Stimulated activated CD8-positive, alpha-beta memory T cell treated with anti-CD3 and anti-CD28 coated beads, Interleukin-12 subunit alpha, Interleukin-12 subunit beta, amount 100 ng/mL, for 4 hours (primary cell): ENCODE data around the gene RSPO1.

ENCODE experiments used
- DNase-seq: peaks from one replicate; pipeline ENCODE4 v3.0.0-alpha.2; 2020; ENCODE audit warnings: low read depth

Gene RSPO1

GRCh38 chr1:37564892-37565291 is 69.8 kb downstream of the RSPO1 start:
- DNase-seq, result no peak

DNA sequence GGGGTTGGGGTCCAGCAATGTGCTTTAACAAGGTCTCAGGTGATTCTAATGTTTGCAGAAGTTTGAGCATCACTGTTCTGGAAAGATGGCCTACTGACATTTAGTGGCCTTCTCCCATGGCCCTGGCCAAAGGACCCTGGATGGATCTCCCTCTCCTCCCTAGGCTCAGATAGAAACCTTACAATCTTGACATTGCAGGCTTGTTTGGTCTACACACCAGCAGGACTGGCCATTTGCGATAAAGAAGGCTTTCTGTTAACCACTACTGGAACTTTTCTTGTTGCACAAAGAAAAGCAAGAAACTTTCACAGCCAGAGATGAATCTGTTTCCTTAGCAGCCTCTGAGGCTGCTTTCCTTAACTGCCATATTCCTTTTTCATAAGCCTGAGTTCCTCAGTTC is 71.7 kb downstream of the RSPO1 start:
- DNase-seq, result no peak
